Suppressor macrophage treated with lipopolysaccharide for 4 hours (primary cell): ENCODE measurements around the gene CCDC174.

ENCODE experiments used
- DNase-seq: peaks from one replicate; pipeline ENCODE4 v3.0.0-alpha.2; 2020

Gene CCDC174

DNA sequence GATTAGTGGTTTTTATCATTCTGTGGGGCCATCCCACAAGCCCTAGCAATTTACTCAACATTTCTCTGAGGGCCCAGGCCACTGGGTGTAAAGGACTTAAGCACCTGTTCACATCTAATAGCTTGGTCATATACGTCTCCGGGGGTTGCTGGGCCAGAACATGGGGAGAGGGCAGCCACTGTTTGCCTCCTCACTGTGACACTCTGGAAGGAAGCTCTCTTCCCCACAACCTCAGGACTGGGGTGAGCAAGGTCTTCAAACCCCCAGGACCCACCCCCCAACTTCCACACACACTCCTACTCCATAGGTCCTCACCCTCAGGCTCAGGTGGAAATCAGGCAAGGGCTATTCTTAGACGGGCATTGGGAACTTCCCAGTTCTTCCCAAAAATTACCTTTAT lies 52.2 kb downstream of the CCDC174 start:
- no peak for DNase-seq

GRCh38 chr3:14706096-14706495 lies 54.5 kb downstream of the CCDC174 start:
- DNase-seq, result no peak

GRCh38 chr3:14716591-14716990 lies 65.0 kb downstream of the CCDC174 start:
- DNase-seq, result no peak

DNA sequence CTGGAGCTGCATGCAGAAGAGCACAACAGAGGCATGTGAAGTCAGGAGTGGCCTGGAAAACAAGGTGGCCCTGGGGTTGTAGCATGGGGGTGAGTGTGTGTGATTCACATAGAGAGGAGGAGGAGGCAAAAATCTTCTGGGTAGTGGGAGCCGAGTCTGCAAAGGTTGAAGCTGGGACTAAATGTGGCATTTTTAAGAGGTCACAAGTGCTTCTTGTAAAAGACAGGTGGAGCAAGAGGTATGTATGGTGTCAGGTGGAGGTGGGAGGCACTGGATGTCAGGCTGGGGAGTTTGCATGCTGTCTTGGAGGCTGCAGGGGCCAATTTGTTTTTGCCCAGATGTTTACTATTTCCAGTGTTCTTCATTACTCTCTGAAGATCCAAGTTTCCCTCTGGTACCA lies 65.7 kb downstream of the CCDC174 start:
- no peak for DNase-seq

- no peak for DNase-seq
Observed at GRCh38 chr3:14718539-14718938, 67.0 kb downstream of the CCDC174 start.

GRCh38 chr3:14719006-14719405 lies 67.4 kb downstream of the CCDC174 start:
- no peak for DNase-seq

DNA sequence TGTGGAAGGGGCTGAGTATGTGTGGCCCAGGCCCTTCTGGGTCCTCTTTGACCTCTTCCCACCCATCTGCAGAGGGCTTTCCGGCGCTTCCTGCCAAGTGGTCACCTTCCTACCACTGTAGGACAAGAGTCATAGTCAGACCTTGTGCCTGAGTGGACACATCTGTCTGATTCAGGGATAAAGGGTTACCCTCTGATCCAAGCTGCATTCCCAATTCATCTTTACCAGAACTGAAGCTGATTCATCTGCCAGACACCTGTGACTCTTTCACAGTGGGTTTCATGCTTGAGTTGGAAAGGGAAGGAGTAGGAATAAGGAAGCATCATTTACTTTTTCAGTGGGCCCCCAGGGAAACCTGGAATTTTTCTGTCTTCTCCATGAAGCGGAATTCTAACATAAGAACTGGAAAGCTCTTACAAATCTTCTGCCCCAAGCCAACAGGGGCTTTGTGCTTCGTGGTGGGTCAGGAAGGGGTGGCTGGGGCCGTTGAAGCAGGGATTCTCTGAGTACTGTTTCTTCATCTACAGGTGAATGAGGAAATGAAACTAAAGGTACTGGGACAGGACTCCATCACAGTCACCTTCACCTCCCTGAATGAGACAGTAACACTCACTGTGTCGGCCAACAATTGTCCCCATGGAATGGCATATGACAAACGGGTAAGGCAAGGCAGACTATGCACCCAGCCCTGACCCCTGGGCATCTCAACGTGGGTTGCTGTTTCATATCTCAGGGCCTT lies 69.7 kb downstream of the CCDC174 start:
- DNase-seq, result no peak
